Measurements from ENCODE around the gene WDHD1.

WDHD1 gene

DNA sequence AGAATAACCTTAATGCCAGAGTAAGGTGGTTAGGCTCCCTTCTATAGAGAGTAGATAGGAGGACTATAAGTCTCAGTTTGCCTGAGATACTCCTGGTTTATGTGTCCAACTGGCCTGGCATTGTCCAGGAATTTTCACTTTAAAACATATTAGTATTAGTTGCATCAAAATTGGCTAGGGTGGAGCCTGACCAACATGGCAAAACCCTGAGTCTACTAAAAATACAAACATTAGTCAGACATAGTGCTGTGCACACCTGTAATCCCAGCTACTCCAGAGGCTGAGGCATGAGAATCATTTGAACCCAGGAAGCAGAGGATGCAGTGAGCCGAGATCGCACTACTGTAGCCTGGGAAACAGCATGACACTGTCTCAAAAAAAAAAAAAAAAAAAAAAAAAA, 11.9 kb downstream of the WDHD1 start:
- no peak overlapping the region for H3K27ac ChIP-seq
- TF ChIP-seq, protein P1, sequence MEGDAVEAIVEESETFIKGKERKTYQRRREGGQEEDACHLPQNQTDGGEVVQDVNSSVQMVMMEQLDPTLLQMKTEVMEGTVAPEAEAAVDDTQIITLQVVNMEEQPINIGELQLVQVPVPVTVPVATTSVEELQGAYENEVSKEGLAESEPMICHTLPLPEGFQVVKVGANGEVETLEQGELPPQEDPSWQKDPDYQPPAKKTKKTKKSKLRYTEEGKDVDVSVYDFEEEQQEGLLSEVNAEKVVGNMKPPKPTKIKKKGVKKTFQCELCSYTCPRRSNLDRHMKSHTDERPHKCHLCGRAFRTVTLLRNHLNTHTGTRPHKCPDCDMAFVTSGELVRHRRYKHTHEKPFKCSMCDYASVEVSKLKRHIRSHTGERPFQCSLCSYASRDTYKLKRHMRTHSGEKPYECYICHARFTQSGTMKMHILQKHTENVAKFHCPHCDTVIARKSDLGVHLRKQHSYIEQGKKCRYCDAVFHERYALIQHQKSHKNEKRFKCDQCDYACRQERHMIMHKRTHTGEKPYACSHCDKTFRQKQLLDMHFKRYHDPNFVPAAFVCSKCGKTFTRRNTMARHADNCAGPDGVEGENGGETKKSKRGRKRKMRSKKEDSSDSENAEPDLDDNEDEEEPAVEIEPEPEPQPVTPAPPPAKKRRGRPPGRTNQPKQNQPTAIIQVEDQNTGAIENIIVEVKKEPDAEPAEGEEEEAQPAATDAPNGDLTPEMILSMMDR (conservative IDR thresholded peaks at IDR 0.05) = no peak

DNA sequence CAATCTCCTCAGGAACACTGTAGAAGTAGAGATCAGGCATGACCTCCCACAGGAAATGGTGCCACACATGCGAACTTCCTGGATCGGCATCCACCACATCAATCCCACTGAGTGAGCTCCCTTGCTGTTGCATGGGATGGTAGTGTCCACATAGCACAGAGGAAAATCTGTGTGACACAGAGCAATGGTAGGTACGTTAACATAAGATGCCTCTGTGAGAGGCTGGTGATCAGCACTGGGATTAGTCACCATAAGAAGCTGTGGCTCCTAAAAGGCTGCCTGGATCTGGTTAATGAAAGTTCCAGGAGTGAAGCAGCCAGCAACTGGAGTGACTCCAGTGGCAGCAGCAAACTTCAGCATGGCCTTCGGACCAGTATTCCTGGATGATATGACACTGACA, 21.8 kb downstream of the WDHD1 start:
- H3K27ac ChIP-seq = no peak overlapping the region
- TF ChIP-seq, protein P1 (conservative IDR thresholded peaks at IDR 0.05) = no peak

DNA sequence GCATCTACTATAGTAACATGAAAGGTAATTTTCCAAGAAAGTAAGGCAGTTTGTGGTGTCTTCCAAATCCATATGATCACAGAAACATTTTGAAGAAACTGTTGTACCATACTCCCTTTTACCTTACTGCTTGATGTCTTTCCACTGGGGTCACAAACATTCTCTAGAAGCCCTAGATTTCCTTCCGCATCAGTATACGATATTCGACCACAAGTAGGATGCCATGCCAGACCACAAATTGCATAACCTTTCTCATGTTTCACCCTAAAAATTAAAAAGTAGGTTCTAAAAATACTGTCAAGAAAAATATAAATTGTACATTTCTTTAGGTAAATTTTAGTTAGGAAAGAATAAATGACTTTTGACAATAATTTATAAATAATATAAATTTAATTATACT, 26.5 kb downstream of the WDHD1 start:
- H3K27ac ChIP-seq = no peak overlapping the region

DNA sequence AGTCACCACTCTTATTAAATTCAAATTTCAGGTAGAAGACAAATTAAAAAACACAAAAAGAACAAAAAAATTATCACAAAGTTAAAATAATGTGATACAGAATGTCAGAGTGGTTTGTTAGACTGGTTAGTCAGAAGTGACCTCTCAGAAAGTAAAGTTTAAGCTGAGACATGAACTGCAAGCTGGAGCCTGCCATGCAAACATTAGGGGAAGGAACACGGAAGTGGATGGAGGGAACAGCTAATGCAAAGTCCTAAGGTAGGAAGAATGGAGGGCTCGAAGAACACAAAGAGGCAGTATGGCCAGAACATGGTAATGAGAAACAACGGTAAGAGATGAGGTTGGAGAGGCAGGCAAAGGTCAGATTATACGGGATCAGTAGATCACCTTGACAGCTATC, 41.7 kb downstream of the WDHD1 start:
- H3K27ac ChIP-seq = no peak overlapping the region
- TF ChIP-seq, protein P1 (conservative IDR thresholded peaks at IDR 0.05) = no peak

More for the DNA sequence above, 26.5 kb downstream of the WDHD1 start:
- TF ChIP-seq, protein P1 (conservative IDR thresholded peaks at IDR 0.05) = no peak

DNA sequence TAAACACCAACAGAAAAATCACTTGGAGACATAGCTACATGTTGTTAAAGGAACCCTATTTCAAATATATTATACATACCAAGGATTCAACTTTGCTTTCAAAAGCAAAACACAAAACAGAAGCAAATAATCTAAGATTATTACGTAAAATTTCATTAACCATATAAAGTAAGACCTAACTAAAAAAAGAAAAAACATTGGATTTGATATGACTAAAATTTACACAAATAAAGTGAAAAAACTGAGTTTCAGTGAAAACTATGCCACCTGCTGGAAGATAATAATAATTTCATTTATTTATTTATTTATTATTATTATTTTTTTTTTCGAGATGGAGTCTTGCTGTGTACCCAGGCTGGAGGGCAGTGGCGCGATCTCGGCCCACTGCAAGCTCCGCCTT, 45.2 kb downstream of the WDHD1 start:
- TF ChIP-seq, protein P1 (conservative IDR thresholded peaks at IDR 0.05) = peak; percentile 55
- no peak overlapping the region for H3K27ac ChIP-seq

DNA sequence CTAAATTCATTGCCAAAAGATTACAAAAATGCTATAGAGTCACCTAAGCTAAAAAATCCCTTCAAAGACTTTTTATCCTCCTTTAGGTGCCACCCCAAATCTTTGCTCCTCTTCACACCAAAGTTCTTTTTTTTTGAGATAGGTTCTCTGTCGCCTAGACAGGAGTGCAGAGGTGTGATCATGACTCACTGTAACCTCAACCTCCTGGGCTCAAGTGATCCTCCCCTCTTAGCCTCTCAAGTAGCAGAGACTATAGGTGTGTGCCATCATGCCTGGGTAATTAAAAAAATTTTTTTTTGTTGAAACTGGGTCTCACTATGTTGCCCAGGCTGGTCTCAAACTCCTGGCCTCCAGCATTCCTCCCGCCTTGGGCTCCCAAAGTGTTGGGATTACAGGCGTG, 47.9 kb downstream of the WDHD1 start:
- TF ChIP-seq, protein P1 (conservative IDR thresholded peaks at IDR 0.05) = no peak
- no peak overlapping the region for H3K27ac ChIP-seq

DNA sequence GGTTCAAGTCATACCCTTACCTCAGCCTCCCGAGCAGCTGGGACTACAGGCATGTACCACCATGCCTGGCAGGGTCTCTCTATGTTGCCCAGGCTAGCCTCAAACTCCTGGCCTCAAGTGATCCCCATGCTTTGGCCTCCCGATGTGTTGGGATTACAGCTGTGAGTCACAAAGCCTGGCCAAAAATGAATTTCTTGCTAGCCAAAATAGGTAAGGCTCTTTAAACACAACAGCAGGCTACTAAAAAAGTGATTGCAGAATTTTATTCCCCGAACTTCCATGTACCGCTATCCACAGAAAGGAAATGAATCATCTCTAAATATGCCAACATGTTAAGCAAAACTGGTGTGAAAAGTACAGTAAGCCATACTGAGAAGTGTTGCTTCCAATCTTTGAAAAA, 50.6 kb downstream of the WDHD1 start:
- no peak overlapping the region for H3K27ac ChIP-seq

More for the DNA sequence above, 50.6 kb downstream of the WDHD1 start:
- TF ChIP-seq, protein P1 (conservative IDR thresholded peaks at IDR 0.05) = no peak

Measured in VCaP (cell line).